Muscle of back (tissue), 11 donors: ENCODE measurements around the gene GLMN. TPM values are rescaled to one million over a fixed set of nuclear protein-coding genes. Genes with fewer than 3 reads are reported as not detected.
"Not testable (repeated sequence)": the region's sequence is repeated elsewhere in the genome, so short reads cannot be mapped to it uniquely, and the experiment has no call there.

Experiments used
- DNase-seq, 3 donors: peaks; one replicate each; pipeline versions ENCODE4 v3.0.0 to v3.0.0-alpha.2; 2013
- polyA plus RNA-seq, 10 donors: library from polyadenylated mRNA; unstranded; fragments of 120-200 nt; gene quantifications; one replicate each; pipeline ENCODE4 v1.2.1, GENCODE V29; 2013; ENCODE audit not compliant: insufficient read length in 10 of 10

Gene GLMN
- polyA plus RNA-seq, 10 donors: 10.0 to 22.6 (median 13.2) TPM

DNA sequence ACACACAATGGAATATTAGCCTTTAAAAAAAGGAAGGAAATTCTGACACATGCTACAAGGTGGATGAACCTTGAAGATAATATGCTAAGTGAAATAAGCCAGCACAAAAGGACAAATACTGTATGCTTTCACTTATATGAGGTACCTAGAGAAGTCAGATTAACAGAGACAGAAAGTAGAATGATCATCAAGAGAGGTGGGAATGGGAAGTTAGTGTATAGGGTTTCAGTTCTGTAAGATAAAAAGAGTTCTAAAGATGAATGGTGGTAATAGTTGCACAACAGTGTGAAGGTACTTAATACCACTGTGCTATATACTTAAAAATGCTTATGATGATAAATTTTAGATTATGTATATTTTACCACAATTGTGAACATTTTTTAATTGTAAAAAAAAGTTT is 7.2 kb upstream of the GLMN start:
- no peak for DNase-seq

DNA sequence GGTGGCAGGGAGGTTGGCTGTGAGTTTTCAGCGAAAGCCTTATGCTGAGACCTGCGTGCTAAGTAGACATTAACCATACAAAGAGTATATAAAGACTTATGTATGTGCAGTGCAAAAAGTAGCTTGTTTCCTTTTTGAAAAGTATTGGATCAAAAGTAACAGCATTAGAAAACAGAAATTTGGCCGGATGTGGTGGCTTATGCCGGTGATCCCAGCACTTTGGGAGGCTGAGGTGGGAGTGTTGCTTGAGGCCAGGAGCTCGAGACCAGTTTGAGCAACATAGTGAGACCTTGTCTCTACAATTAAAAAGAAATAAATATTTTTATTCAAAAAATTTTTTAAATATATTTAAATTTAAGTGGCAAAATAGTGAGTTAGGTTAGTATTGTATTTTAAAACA is 2.2 kb upstream of the GLMN start:
- no peak for DNase-seq

DNA sequence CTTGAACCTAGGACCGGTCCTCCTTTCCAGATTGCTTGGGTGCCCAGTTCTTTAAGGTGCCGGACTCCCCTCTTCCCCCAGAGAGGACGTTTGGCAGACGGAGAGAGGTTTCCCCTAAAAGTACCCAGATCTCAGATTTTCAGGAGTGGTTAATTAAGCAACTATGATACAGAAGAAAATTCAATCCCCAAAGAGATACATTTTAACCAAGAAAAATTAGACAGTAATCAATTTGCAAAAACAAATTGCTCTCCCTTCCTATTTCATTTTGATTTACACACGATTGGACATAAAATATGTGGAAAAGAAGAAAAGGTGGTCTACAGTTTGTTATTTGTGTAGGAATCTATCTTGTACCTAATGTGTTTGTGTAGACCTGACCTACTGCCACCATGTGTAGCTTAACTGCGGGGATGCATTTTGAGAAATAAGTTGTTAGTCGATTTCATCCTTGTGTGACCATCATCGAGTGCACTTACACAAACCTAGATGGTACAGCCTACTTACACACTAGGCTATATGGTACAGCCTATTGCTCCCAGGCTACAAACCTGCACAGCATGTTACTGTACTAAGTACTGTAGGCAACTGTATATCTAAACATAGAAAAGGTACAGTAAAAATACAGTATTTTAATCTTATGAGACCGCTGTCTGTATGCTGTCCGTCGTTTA is 827 bp upstream of the GLMN start:
- peak in 1 of 3 donors; percentile 30 for DNase-seq

DNA sequence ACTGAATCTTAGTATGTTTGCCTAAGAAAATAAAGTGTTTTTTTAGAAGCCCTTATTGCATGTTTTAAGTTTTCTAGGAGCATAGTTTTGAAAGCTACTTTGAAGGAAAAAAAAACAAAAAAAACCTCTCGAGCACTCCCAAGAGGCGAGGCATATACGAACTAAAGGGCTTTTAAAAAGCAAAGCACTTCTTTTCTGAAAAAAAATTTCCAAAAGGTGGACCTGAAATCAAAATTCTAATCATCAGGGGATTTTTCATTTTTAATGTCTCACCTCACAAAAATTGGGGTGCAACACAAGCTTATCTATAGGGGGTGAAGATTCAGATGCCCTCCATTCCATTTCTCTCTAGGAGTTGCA is 594 bp downstream of the GLMN start:
- no peak for DNase-seq

DNA sequence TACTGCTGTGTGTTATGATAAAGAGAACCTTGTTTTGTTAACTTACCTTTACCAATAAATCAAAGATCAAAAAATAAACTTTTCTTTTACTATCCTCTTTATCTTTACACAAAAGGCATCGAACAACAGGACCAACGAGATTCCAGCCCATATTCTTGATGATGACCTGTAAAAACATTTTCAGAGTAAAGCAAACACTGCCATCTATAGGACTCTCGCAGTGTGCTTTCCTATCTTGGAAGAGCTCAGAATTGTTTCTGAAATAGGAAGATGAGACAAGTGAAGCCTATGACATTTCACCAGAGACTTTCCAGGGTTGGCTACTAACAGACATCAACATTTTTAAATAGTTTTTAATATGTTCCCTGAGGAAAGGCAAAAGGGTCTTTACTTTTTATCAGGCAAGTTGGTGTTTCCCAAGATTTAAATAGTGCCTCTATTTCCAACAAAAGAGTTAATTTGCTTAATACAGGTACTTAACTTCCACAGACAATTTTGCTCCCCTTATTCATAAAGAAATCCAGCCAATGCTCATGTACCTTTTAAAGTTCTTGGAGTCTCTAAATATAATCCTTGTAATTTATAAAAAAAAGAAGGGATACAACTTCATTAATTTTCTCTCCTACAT is 7.3 kb downstream of the GLMN start:
- peak; percentile 47 to 68 (median 49) for DNase-seq

DNA sequence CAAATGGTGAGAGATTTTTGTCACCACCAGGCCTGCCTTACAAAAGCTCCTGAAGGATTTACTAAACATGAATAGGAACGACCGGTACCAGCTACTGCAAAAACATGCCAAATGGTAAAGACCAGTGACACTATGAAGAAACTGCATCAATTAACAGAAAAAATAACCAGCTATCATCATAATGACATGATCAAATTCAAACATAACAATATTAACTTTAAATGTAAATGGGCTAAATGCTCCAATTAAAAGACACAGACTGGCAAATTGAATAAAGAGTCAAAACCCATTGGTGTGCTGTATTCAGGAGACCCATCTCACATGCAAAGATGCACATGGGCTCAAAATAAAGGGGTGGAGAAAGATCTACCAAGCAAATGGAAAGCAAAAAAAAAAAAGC is 17.4 kb downstream of the GLMN start:
- DNase-seq: not testable (repeated sequence)

DNA sequence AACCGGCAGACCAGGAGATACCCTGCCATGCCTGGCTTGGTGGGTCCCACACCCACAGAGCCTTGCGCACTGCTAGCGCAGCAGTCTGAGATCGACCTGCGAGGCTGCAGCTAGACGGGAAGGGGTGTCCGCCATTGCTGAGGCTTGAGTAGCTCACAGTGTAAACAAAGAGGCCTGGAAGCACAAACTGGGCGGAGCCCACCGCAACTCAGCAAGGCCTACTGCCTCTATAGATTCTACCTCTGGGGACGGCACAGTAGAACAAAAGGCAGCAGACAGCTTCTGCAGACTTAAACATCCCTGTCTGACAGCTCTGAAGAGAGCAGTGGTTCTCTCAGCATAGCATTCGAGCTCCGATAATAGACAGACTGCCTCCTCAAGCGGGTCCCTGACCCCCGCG is 19.0 kb downstream of the GLMN start:
- not testable (repeated sequence) for DNase-seq

DNA sequence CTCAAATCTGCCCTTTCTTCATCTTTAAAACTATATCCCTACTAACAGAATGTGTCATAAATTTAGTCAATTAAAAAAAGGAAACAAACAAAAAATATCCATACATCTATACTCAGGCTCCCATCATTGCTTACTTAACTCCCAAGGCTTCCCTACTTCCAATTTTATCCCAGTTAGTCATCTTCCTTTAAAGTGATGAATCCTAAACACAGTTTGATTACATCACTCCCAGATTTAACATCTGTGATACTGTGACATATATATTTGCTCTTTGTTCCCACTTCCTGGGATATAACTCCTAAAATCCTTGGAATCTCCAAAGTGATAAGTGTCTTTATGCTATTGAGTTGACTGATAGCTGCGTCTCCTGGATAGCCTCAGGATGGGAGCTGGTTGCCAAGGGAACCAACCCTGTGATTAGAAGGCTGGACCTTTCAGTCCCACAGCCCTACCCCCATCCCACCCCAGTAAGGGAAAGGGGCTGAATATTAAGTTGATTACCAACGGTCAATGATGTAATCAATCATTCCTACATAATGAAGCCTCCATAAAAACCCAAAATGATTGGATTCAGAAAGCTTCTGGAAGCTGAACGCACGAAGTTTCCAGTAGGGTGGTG is 21.6 kb downstream of the GLMN start:
- DNase-seq: peak in 1 of 3 donors; percentile 55

DNA sequence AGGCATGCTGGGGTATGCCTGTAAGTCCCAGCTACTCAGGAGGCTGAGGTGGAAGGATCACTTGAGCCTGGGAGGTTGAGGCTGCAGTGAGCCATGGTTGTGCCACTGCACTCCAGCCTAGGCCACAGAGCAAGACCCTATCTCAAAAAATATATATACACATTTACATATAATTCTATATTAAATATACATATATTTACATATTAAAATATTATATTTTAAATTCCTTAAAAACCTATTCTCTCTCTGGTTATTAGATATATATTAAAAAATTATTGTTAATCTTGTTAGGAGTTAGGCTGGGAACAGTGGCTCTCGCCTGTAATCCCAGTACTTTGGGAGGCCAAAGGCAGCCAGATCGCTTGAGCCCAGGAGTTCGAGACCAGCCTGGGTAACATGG is 22.7 kb downstream of the GLMN start:
- DNase-seq: no peak

DNA sequence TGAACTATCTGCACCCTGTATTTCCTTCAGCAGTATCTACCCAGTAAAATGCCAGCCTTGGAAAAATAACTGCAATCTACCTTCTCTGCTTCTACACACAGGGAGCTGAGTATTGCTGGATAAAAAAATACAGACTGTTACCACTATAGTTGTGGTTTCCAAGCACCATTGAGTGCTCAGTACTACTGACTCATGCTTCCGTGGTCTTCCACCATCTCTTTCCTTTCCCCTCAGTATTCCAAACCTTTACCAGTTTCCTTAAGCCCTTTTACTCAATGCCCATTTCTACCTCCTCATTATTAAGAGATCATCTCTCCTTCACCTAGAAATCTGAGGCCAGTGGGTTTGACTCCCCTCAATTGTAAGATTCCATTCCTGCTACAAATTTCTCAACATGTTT is 23.8 kb downstream of the GLMN start:
- no peak for DNase-seq

DNA sequence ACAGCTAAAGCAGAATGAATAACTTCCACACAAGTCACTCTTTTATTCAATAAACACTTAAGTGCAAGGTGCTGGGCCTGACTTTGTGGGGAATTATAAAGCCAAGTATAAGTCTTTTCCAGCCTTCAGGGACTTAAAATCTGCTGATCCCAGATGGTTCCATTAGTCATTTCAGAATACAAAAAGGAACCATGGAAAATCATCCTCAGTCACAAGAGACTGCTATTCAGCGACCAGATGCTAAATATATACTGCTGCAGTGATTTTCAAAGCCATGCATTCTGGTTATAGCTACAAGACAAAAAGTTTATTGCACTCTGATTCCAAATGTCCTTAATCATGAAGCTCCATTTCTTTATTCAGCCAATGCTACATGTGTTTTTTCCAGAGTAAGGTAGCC is 25.7 kb downstream of the GLMN start:
- peak in 2 of 3 donors; percentile 3 to 15 for DNase-seq

DNA sequence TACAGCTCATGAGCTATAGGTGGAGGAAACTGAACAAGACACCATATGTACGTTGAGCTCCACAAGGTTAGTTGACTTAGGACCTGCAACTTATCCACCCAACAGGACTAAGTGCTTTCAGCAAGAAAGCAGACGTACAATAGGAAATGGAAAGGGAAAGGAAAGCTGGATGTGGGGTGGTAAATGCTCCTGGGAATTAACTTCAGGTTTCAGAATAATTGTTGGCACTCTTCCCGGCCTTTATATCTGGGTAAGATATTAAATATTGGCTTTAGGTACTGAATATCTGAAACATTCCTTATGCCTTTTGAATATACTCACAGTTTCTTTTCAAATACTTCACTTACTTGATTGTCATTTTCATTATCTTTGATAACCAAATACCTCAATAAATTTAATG is 36.3 kb downstream of the GLMN start:
- DNase-seq: no peak

DNA sequence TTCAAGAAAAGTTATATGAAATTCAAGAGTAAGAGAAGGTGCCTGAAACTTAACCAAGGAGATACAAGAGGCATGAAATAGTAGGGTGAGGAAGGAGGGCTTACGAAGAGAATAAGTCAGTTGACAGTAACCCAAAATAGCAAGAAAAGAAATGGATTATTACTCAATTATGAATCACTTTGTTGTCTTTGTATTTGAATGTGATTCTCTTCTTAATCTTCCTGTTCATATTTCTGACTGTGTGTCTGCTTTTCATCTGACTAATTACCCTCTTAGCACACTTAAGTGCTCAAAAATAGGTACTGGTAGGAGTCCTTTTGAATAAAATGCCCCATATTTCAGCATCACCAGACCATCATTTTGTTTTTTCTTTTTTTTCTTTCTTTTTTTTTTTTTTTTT is 39.4 kb downstream of the GLMN start:
- no peak for DNase-seq

DNA sequence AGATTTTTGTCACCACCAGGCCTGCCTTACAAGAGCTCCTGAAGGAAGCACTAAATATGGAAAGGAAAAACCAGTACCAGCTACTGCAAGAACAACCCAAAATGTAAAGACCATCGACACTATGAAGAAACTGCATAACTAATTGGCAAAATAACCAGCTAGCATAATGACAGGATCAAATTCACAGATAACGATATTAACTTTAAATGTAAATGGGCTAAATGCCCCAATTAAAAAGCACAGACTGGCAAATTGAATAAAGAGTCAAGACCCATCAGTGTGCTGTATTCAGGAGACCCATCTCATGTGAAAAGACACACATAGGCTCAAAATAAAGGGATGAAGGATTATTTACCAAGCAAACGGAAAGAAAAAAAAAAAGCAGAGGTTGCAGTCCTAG is 44.1 kb downstream of the GLMN start:
- DNase-seq: not testable (repeated sequence)

DNA sequence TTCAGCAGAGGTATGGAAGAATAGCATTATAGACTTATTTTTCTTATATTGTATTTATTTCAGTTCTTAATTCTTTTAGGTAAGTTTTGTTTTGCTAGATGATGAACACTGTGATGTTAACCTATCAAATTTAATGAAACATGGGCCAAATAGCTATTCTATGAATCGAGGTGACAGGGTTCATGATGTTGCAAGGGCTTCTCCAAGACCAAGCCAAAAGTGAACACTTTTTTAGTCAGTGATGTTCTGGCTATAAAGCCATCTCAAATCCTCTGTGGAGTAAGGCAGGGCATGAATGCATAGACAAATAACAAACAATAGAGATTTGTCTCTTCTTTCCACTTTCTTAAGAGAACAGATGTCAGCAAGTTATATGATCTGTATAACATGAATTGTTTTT is 54.4 kb downstream of the GLMN start:
- peak in 1 of 3 donors; percentile 1 for DNase-seq

DNA sequence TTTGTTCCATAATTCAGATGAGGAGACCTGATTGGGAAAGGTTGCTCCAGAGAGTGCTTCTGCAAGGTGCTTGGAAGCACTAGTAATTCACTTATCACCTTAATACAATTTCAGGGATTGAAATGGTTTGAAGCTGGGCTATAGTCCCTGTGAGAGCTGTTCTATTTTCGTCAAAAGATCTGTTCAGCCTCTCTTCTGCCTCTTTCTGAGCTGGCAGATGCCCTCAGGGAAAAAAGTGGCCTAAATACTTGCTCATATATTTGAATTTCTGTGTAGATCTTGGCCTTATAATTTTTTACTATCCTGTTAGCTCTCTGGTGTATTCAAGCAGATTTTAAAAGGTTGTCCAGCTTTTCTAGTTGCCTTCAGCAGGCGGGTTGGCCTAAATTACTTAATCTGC is 58.8 kb downstream of the GLMN start:
- DNase-seq: no peak

DNA sequence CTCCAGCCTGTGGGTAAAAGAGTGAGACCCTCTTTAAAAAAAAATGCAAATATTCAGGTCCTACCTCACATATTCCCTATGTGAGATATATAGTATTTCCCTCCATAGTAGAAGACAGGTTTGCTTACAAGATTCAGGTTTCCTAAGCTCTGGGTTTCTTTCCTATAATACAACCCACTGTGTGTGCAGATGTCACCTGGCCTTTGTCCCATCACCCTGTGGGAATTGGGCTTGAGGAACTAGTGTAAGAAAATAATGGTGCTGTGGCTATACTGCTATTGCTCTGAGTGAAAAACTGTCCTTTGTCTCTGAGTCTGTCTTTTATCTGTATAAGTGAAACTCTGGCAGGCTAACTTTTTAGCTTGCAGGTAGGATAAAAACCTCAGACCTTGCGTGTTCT is 68.1 kb downstream of the GLMN start:
- DNase-seq: no peak

DNA sequence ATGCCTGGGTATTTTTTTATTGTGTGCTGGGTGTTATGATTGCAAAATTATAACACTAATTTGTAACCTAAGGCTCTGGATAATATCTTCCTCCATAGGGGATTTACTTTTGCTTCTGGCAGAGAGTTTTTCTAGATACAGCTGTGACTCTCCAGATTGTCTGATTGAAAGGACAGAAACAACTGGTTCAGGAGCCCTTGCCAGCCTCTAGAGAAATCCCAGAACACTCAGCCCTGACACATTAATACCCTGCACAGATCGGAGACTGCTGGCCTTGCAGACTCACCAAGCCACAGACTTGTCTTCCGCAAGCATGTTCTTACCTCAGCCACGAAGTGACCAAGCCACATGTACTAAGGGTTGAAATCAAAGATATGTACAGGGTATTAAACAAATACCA is 70.4 kb downstream of the GLMN start:
- DNase-seq: no peak

DNA sequence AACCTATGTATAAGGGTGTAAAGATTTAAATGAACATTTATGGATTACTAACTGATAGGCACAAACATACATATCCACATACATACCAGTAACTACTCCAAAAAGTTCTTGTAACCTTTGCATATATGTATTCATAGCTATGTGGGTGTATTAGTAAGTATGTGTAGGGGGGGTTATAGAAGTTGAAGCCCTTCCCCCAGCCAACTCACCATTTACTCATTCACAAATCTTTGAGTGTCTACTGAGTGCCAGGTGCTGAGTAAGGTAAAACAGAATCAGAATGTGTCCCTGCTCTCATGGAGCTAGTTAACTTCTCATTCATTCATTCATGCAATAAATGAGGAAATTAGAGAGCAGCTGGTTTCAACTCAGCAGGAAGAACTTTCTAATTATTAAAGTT is 79.8 kb downstream of the GLMN start:
- DNase-seq: no peak

DNA sequence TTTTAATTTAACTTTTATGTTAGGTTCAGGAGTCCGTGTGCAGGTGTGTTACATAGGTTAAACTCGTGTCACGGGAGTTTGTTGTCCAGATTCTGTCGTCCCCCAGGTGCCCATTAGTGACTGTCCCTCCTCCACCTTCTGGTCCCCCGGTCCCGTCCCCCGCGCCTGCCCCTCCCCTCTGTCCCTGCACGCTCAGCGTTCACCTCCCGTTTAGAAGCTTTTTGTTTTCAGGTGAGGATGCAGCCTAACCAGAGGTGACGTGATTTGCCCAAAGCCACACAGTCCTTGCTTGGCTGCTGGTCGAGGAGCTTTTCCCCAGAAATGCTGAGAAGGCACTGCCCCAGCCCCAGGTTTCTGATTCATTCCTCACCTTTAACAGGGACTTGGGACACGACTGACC is 80.2 kb downstream of the GLMN start:
- no peak for DNase-seq

DNA sequence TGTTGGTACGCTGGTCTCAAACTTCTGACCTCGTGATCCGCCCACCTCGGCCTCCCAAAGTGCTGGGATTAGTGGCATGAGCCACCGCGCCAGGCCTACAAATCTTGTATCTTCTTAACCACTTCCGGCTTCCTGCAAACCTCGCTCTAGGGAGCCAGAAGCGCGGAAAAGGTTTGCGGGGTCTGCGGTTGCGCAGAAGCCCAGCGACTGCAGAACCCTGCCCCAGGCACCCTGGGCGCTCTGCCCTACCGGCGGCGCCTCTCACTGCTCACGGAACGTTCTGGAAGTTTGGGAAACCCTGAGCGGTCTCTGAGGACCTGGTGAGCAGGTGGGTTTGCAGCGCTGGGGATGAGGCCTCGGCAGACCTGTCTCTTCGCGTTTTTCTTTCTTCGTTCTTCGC is 81.1 kb downstream of the GLMN start, which contains the start of gene C1orf146:
Gene C1orf146 (plus strand): TSS at position 195 of the 400 bp plus-strand sequence. CDS start 13,506 bp downstream, outside the sequence.
- no peak for DNase-seq

DNA sequence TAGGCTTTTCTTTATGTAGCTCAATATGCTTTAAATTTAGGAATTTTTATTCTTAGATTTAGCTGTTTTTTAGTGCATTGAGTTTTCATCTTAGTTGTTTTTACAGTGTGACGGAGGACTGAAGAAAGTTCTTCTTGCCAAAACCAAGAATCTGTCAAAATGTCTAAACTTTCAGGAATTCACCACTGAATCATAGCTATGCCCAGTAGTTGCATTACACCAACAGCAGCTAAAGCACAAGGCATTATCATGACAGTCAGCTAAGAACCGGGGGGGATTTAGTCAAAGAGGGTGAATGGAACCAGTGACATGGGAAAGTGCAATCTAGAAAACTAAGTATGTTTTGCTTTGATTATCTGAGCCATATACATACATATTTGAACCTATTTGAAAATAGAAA is 87.6 kb downstream of the GLMN start:
- DNase-seq: no peak

DNA sequence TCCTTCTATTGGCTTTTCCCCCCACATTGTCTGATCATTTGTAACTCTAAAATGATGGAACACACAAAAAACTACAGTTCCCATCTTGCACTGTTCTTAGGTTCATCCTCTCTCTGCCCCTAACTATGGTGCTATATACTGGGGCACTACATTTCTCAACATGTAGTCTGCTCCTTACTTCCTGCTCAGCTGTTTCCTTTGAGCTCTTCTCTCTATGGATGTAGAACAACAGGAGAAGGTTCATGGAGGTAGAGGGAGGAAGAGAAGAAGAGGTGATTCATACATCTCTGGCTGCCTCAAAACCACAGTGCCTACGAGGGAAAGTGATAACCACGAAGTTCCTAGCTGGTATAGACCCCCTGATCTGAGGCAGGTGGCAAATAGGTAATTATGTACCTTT is 88.1 kb downstream of the GLMN start:
- no peak for DNase-seq

DNA sequence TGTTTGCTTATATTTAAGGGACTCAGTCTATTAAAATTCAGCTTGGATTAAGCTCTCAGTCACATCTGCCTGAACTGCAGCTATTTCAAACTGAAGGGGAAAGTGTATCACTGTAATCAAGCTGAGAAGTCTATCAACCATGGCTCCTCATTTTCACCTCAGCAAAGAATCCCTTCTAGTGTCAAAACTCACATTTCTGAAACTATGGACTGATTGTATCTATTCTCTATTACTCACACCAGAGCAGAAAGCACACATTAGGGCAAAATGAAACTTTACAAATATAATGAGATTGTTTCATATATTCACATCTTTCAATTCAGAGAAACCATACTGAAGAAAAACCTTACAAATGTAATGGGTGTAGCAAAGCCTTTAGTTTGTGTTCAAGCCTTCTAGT is 95.7 kb downstream of the GLMN start:
- no peak for DNase-seq
